HG03064 (cell line): ENCODE measurements around the gene TBX4.
"Not testable (repeated sequence)": the region's sequence is repeated elsewhere in the genome, so short reads cannot be mapped to it uniquely, and the experiment has no call there.

Experiments used
- ATAC-seq: cut with Tn5 transposase; IDR thresholded peaks from one replicate; pipeline ENCODE4 v1.9.1; 2021; ENCODE audit warnings: low read depth; ENCODE audit not compliant: unreplicated experiment

TBX4 gene

DNA sequence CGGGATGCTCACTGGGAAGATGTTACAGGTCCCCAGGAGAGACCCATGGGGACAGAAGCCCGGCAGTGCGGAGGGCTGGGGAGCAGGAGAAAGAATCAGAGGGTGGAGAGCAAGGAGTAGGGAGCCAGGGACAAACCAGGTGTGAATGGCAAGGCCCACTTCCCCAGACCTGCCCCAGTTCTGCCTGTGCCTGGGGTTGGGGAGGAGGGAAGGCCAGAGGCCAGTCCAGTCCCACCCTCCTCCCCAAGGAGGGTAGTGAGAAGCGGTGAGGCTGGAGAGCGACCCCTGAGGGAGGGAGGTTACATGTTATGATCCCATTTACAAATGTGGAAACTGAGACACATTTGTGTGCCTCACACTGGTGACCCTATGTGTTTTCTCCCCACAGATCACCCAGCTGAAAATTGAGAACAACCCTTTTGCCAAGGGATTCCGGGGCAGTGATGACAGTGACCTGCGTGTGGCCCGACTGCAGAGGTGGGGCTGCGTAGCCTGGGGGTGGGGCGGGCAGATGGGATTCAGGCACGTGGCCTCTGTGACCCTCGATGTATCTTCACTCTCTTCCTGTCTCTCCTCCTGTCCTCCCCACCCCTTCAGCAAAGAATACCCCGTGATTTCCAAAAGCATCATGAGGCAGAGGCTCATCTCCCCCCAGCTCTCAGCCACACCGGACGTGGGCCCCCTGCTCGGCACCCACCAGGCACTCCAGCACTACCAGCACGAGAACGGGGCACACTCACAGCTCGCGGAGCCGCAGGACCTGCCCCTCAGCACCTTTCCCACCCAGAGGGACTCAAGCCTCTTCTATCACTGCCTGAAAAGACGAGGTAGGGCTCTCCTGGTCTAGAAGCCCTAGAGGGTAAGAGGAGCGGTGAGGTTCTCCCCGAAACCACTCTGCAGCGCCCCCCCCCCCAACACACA lies 27.5 kb downstream of the TBX4 start:
- ATAC-seq: no peak

DNA sequence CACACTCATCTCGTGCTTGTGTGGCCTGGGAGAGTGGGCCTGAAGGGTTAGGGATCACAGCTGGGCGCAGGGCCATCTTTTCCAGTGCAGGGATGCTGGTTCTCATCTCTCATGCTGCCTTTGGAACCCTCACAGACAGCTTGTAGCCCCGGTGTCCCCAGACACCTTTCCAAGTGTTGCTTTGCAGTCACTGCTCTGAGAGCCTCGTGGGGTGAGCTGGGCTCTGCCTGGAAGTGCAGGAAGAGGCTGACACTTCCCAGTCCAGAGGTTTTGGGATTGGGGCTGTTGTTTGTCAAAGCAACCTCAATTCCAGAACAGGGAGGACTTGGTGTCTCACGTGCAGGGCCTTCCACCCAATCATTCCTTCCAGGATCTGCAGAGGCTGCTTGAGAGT lies 28.2 kb downstream of the TBX4 start:
- no peak for ATAC-seq

DNA sequence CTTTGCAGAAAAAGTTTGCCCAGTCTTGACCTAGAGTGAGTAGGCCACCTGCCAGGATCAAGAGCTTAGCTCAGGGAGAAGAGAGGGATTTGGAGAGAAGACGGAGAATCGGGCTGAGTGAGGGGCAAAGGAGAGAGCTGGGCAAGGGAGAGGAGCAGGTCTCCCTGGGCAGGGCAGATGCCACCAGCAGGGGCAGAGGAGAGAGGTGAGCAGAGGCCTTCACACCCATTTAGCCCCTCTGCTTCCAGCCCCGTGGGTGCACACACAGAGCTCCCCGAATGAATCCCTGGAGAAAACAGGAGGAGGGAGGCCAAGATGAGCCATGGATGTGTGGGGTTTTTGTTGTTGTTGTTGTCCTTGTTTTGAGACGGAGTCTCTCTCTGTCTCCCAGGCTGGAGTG lies 29.2 kb downstream of the TBX4 start:
- no peak for ATAC-seq

DNA sequence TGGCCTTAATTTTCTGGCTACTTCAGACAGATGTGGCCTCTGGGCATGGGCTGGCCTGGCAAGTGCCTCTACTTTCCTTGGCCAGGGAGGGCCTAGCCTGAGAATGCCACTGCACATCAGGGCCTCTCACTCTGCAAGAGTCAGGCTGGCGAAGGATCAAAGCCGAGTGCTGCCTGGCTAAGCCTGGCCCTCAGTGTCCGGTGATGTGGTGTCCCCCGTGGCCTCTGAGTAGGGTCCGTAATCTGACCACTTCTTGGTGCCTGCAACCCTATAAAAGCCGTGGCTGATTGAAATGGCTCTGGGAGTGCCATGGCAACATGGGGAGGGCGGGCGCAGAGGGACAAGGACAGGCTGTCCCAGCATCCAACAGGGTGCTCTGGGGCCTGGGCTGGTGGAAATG lies 30.2 kb downstream of the TBX4 start:
- ATAC-seq: no peak

DNA sequence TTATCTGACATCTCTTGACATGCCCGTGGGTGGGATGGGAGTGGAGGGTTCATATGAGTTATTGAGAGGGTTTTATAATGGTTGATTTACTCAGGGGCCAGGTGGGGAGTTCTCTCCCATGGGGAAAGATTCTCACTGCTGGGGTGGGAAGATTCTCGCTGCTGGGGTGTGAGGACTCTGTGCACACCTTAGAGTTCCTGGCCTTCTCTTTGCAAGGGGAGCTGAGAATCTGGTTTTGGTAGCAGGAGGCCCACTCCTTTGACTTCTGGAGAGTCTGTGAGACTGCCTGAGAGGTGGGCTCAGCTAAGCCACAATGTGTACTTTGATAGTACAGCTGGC lies 31.5 kb downstream of the TBX4 start:
- ATAC-seq: no peak

DNA sequence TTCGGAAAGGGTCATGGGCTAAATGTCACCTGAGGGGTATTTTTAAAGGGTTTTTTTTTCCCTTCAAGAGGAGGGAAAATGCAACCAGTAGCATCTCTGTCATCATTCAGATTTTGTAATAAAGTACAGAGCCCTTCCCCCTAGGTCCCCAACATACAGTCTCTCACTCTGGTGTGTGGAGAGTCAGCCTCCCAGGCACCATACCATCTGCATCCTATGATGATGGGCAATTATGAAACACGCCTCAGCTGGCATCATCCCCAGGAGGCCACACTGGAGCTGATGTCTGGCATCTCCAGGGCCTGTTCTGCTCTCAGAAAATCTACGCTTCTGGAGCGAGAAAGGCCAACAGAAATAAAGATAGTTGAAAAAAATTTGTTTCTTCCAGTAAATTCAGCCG lies 32.0 kb downstream of the TBX4 start:
- ATAC-seq: no peak

DNA sequence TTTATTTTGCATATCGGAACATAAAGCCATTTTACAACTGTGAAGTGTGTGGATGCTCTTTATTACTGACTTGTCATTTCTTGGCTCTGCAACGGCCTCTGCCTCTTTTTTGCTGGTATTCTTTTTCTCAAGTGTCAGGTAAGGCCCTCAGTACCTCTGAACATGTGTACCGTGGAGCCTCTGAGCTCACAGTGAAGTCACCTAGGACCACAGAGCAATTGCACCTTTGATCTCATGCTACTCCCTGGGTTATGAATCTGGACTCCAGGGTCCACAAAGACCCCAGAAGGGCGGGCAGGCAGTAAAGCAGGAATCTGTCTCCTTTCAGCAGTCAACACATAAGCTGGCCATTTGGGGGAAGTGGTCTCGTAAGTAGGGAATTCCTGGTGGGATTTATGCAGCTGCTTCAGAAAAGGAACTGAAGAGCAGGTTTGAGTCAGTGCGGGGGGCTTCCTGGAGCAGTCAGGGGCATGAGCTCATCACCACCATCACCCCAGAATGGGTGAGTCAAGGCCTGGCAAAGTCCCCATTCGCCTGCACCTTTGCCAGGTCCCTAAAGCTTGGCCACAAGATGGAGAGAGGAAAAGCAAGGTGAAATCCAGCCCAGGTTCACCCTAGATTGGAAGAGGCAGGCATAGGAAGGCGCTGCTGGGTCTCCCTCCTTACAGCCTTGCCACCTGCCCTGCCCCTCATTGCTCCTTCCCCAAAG lies 33.0 kb downstream of the TBX4 start:
- ATAC-seq: no peak

DNA sequence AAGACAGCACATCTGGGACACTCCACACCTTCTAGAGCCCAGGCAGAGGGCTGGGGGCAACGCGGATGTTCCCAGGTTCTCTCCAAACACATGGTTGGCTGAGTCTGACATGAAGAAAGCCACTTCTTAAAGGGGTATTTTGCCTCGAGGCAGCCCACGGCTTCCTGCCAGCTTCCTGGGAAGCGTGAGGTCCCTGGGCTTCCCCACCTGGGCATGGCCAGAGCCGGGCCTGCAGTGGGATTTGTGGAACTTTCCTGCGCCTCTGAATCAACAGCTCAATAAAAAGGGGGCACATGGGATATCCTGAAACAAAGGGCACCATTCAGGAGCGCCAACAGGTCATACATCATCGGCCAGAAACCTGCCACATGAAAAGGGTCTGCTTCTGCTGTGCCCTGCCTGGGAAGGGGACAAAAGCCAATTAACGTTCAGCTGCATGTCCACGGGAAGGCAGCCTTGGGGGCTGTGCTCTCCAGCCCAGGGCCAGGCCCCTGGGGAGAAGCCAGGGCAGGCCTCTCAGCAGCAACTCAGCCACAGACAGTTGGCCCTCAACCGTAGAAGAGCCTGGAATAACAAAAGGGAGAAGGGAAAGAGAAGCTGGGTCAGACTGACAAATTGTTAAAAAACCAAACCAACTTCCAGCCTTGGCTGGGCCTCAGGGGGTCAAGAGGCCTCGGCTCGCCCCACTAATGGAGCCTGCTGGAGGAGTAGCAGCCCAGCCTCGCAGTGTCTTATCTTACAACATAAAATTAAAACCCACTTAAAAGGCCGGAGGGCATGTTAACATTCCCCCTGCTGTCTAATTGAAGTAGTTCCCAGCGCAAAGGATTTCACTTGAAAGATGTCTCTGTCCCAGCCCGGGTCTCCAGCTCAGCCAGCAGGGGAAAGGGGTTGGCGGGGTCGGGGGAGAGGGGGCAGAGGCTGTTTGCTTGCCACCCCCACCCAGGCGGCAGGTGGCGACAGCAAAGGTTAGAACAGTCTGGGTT lies 34.2 kb downstream of the TBX4 start:
- ATAC-seq: no peak

DNA sequence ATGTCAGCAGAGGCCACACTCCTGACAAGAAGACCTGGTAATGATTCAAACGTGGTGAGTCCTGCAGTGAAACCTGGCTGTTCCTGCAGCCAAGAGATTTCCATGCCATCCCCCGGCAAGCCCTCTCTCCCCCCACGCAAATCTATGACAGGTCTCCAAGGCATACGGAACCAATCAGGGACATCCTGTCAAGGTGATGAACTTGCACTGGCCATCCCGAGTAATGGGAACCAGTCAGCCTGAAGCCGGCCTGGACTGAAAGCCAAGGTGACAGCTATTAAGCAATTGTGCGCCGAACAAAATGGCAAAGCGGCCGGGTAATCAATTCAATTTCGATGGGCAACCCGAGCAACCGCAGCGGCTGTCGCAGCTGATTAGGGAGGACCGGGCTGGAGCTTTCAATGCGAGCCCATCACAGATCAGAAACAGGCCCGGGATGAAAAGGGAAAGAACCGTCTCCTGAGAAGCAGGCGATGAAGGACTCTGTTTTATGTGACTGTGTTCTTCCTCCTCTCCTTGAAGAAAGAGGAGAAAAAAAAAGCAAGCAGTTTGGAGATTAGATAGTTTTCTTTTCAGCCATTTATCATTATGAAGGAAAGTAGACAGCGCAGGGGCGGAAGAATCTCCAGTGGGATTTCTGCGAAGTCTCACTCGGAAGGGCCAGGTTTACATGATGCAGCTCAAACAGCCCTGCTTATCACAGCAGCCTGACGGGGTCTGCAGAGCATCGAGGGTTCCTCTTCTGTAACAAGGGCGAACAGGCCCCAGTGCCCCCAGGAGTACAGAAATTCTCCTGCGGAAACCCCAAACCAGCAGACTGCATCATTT lies 35.2 kb downstream of the TBX4 start:
- no peak for ATAC-seq

DNA sequence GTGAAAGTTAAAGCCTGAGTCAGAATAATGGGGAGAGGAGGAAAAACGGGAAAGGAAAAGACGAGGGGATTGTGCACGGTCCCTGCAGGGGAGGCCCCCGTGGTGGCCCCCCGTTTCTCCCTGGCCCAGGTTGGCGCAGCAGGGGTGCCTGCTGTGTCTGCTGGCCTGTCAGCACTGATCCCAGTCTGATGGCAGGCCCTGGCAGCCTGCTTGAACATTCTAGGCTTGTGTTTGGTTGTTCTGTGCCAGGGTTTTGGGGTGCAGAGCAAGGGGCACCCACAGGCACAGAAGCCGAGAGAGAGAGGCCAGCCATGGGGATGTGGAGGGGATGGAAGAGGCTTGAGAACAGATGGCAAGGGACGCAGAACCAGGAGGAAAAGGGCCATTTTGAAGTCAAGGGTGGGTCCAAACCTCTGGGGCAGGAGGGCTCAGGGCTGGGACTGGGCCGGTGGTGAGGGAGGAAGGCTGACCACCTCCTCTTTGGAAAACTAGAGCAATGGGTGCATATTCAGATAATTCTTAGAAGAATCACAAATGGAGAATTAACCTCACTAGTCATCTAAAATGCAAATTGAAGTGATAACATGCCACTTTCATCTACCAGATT lies 35.9 kb downstream of the TBX4 start:
- no peak for ATAC-seq

DNA sequence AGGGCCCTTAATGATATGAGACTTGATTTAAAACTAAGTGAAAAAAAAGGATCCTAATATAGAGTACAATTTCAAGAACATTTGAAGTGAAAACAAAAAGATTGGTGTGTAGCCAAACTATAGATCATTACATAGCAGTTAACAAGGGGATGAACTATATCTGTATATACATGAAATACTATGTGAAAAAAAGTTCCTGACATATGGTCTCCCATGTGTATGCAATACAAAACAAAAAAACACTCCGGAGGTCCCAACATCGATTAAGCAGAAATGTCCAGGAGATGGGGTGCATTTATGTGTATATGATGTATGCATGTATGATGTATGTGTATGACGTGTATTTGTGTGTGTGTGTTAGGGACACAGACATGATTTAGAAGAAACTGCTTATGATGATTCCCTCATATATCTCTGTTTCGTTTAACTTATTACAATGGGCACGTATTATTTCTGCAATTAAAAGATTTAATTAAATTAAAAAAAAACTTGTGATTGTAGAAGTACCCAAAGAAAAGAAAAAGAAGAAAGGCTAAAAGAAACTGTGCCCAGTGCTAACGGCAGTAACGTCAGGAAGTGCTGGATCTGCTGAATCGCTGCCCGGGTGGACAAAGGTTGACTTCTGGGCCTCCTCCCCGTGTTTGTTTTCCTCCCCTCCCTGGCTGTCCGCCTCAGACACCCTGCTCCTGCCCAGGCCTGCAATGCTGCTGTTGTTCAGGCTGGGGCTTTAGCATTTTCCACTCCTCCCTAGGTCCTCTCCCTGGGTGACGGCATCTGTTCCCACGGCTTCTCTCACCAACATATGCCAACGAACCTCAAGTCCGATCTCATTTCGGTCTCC lies 36.9 kb downstream of the TBX4 start:
- no peak for ATAC-seq

DNA sequence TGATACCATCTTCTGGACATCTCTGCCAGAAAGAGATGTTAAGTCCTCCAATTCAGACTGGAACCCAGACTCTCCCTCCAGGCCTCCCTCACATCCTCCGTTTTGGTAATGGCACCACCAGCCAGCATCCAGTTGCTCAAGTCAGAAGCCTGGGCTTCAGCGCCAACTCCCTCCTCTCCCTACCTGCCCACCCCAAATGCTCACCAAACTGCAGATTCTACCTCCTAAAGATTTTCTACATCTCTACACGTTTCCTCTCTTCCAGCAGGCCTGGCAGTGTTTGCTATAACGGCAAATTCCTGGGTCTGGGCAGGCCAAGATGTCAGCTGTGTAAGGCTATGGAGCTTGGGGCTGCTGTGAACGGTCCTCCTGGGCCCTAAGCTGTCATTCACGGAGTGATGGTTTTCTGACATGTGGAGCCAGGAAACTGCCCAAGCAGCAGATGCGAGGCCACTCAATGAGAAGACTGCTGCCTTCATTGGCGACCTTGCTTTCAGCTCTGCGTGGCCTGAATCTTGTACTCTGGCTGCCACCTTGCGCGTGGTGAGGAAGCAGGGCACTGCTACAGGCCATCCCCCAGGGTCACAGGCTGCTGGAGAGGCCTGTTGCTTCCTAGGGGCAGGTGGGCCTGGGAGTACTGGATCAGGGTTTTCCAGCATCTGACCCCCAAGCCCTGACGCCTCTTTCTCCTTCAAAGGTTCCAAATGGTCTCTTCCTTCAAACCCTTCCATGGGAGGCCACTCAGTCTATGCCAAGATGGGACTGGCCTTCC lies 37.7 kb downstream of the TBX4 start:
- no peak for ATAC-seq

DNA sequence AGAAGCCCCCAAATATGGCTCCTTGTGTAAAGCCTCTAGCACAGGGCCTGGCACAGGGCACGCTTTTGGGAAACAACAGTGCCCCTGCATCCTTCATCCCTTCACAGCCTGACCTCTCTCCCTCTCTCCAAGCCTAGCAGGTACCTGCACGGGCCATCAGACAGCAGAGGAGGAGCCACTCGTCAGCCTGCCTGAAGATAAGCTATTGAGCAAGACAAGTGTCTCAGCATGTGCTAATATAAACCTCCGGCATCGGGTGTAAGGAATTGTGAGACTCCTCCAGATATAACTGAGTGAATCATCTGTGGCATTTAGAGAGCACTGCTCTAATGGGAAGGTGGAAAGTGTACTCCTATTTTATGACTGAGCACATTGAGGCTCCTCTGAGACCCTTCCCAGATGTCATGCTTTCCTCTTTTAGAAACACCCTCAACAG lies 38.3 kb downstream of the TBX4 start:
- no peak for ATAC-seq

DNA sequence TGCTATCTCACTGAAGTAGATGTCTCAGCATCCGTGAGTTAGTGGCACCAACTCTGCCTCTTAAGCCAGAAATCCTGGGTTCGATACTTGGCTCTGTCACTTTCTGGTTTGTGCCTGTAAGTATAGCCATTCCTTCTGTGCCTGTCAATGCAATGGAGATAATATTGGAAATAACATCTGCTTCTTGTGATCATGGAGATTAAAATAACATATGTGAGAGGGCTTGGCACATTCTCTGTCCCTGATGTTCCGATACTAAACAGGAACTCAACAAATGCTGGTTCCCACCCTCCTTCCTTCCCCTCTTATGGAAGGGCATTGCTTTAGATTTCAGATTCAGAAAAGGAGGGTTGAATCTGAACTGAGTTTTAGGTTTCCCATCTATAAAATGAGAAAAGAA lies 39.8 kb downstream of the TBX4 start:
- ATAC-seq: no peak

DNA sequence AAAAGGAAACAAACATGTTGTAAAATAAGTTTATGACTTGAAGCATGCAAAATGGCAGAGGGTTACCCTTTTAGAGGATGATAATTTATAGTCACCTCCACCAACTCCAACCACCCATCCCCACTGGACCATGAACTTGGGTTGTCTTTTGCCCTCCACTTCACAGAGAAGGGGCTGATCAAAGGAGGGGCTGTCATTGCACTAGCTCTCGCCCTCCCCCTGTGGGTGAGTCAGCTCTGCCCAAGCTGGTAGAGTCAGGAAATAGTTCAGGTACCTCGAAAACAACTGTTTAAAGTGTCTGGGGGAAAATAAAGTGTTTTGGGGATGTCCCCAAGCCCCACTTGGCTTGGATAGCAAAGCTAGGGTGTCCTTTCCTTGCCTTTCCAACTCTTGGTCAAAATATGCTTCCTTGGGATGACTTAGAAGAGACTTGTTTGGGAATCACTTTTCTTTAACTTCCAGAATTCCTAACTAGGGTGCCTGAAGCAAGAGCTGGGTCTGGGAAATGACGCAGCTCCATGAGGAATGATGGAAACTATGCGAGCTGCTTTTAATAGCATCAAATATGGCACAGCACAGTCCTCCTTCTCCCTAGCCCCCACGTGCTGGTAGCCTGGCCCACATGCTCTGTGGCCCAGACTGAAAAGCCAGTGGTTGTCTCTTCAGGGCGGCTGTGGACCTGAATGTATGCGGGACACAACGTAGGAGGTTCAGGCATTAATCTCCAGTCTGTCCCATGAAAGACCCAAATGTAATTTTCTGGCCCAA lies 40.7 kb downstream of the TBX4 start:
- ATAC-seq: no peak

DNA sequence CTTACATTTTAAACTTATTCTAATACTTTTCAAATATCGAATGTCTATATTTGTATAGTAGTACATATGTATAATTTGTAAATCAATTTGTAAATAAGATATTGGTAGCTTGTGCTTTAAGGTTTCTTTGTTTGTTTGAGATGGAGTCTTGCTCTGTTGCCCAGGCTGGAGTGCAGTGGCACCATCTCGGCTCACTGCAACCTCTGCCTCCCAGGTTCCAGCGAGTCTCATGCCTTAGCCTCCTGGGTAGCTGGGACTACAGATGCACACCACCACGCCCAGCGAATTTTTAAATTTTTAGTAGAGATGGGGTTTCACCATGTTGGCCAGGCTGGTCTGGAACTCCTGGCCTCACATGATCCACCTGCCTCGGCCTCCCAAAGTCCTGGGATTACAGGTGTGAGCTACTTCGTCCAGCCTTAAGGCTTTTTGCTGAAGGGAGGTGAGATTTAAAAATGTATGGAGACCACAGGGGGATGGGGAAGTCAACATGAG lies 41.7 kb downstream of the TBX4 start:
- not testable (repeated sequence) for ATAC-seq
